ENCODE data around the gene SYN1.

The SYN1 gene

DNA sequence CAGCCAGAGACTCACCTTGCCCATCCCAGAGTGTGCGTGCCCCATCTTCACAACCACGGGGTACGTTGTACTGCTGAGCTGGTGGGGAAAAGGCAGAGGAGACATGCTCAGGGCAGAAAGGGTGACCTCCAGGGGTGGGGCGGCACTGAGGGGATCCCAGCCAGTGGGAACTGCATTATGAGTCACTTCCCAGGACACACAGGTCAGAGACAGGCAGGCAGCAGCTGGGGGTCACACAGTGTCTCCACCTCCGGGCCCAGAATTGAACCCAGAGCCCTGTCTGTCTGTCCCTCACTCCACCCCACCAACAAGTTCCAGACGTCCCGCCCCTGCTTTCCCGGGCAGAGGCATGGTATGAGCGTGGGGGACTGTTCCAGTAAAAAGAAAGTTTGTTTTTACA is 42.2 kb downstream of the SYN1 start:
- WGBS: 8% methylated on average over 2 of the region's 9 CpGs
- no peak overlapping the region for H4K91ac ChIP-seq (ENCODE audit: low read length)
- H3K4me2 ChIP-seq (ENCODE audit: low read length, poor library complexity, severe bottlenecking): no peak overlapping the region
- H2BK5ac ChIP-seq (ENCODE audit: low read depth, low read length, poor library complexity, severe bottlenecking): no peak overlapping the region
- H3K27me3 ChIP-seq (ENCODE audit: control insufficient read depth in 1 of 2, insufficient read depth in 1 of 2, low read length in 2 of 2): no peaks in the 10 kb centered on the region
- H3K4me3 ChIP-seq (ENCODE audit: insufficient read depth in 1 of 2, low read depth in 1 of 2, low read length in 2 of 2): no peak overlapping the region
- peaks cover 21% of the 10 kb centered on the region for H3K4me1 ChIP-seq (ENCODE audit: control insufficient read depth, insufficient read depth, low read depth, low read length)
- no peak overlapping the region for H3K23ac ChIP-seq (ENCODE audit: low read length in 2 of 2)
- peaks cover 2% of the 10 kb centered on the region for H3K9me3 ChIP-seq (ENCODE audit: control insufficient read depth, low read length)
- H2BK12ac ChIP-seq (ENCODE audit: low read length in 2 of 2): peak overlapping the region in 1 of 2 experiments; percentile 15
- H3K4ac ChIP-seq (ENCODE audit: low read depth in 1 of 2, low read length in 2 of 2): no peak overlapping the region
- no peak overlapping the region for H2BK120ac ChIP-seq (ENCODE audit: low read depth, low read length)
- H3K9ac ChIP-seq (ENCODE audit: low read length): no peak overlapping the region
- no peak overlapping the region for H2AFZ ChIP-seq (ENCODE audit: low read depth, low read length)
- peaks cover 1% of the 10 kb centered on the region for H3K79me1 ChIP-seq (replicated peaks; ENCODE audit: low read length, poor library complexity, severe bottlenecking)
- H3K36me3 ChIP-seq (ENCODE audit: control insufficient read depth in 1 of 2, insufficient read depth in 2 of 2, low read depth in 1 of 2, low read length in 2 of 2): no peaks in the 10 kb centered on the region
- DNase-seq: peak; percentile 54
- H2AK5ac ChIP-seq (ENCODE audit: low read length, severe bottlenecking): no peak overlapping the region
- no peak overlapping the region for H3K27ac ChIP-seq (ENCODE audit: low read length, poor library complexity, severe bottlenecking)
- H3K14ac ChIP-seq (ENCODE audit: low read length in 2 of 2): no peak overlapping the region
- H2BK15ac ChIP-seq (ENCODE audit: low read depth, poor library complexity, severe bottlenecking): peak overlapping the region; percentile 52
- no peak overlapping the region for H3K18ac ChIP-seq (ENCODE audit: low read depth in 1 of 2, low read length in 2 of 2)
- H4K8ac ChIP-seq (ENCODE audit: low read length): no peak overlapping the region

DNA sequence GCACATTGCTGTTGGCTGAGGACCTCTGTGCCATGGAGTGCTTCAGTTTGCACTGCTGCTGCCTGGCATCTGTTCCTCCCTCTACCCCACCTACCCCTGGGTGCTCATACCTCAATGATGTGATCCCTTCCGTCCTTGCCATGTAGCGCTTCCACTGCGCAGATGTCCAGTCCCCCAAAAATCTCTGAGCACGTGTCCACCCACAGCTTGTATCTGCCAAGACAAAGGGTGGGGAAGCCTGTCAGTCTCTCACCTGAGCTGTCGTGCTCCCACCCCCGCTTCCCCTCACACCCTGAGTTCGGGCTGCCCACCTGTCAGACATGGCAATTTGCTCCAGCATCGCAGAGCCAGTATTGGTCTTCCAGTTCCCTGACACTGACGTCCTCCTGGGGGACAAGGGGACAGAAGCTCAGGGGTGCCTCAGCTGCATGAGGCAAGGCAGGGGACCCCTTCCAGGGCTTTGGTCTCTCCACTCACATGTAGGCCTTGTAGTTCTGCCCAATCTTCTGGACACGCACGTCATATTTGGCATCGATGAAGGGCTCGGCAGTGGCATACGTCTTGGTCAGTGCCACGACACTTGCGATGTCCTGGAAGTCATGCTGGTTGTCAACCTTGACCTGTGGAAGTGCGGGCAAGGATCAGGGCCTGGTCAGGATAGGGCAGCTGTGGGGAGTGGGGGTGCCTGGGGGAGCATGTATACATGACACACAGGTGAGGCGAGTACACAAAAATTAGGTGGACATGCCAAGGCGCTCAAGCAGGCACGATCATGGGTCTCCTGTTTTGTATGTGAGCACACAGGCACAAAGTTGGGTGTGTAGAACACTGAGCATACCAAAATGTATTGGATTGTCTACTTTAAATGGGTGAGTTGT is 43.4 kb downstream of the SYN1 start:
- no peak overlapping the region for H2AK5ac ChIP-seq (ENCODE audit: low read length, severe bottlenecking)
- H3K9me3 ChIP-seq (ENCODE audit: control insufficient read depth, low read length): peaks cover 2% of the 10 kb centered on the region
- peaks cover 21% of the 10 kb centered on the region for H3K4me1 ChIP-seq (ENCODE audit: control insufficient read depth, insufficient read depth, low read depth, low read length)
- no peak overlapping the region for H3K4ac ChIP-seq (ENCODE audit: low read depth in 1 of 2, low read length in 2 of 2)
- H4K91ac ChIP-seq (ENCODE audit: low read length): no peak overlapping the region
- H2AFZ ChIP-seq (ENCODE audit: low read depth, low read length): no peak overlapping the region
- H3K27ac ChIP-seq (ENCODE audit: low read length, poor library complexity, severe bottlenecking): no peak overlapping the region
- no peak overlapping the region for H2BK120ac ChIP-seq (ENCODE audit: low read depth, low read length)
- H3K14ac ChIP-seq (ENCODE audit: low read length in 2 of 2): no peak overlapping the region
- H3K18ac ChIP-seq (ENCODE audit: low read depth in 1 of 2, low read length in 2 of 2): no peak overlapping the region
- no peak overlapping the region for H3K4me2 ChIP-seq (ENCODE audit: low read length, poor library complexity, severe bottlenecking)
- peaks cover 8% of the 10 kb centered on the region in 2 experiments for H3K36me3 ChIP-seq (ENCODE audit: control insufficient read depth in 1 of 2, insufficient read depth in 2 of 2, low read depth in 1 of 2, low read length in 2 of 2)
- H3K23ac ChIP-seq (ENCODE audit: low read length in 2 of 2): no peak overlapping the region
- no peaks in the 10 kb centered on the region for H3K27me3 ChIP-seq (ENCODE audit: control insufficient read depth in 1 of 2, insufficient read depth in 1 of 2, low read length in 2 of 2)
- no peak overlapping the region for H2BK5ac ChIP-seq (ENCODE audit: low read depth, low read length, poor library complexity, severe bottlenecking)
- DNase-seq: no peak
- H2BK15ac ChIP-seq (ENCODE audit: low read depth, poor library complexity, severe bottlenecking): no peak overlapping the region
- no peak overlapping the region for H3K4me3 ChIP-seq (ENCODE audit: insufficient read depth in 1 of 2, low read depth in 1 of 2, low read length in 2 of 2)
- no peak overlapping the region for H3K9ac ChIP-seq (ENCODE audit: low read length)
- H2BK12ac ChIP-seq (ENCODE audit: low read length in 2 of 2): peak overlapping the region in 1 of 2 experiments; percentile 73
- 98% methylated on average over 19 of the region's 20 CpGs for WGBS
- peaks cover 8% of the 10 kb centered on the region for H3K79me1 ChIP-seq (replicated peaks; ENCODE audit: low read length, poor library complexity, severe bottlenecking)
- H4K8ac ChIP-seq (ENCODE audit: low read length): no peak overlapping the region

DNA sequence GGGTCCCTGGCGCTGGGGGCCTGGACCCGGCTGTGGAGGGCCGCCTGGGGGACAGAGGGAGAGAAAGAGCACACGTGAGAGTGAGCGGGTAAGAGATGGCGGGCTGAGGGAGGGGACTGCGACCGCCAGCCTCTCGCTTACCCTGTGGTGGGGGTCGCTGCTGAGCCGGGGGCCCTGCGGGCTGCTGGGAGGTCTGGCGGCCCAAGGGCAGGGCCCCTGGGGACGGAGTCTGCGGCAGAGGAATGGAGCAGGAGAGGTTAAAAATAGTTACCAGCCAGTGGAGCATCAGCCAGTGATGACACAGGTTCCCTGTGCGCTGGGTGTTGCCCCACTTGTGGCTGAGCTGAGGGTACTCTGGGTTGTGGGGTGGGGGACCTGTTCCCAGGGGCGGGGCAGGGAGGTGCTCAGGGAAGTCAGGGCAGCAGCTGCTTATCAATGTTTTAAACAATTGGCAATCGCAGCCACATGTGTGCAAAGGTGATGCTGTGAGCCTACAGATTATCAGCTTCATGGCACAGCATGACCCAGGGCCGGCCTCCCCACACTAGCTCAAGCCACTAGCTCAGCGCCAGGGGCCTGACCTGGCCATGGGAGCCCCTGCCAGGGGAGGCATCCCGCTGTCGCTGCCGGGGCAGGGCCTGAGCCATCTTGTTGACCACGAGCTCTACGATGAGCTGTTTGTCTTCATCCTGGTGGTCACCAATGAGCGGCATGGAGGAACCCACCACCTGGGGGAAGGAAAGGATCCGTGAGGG is 44.9 kb downstream of the SYN1 start:
- H3K9ac ChIP-seq (ENCODE audit: low read length): no peak overlapping the region

More for the DNA sequence above, 44.9 kb downstream of the SYN1 start:
- H3K4ac ChIP-seq (ENCODE audit: low read depth in 1 of 2, low read length in 2 of 2): peak overlapping the region; percentile 83 to 94
- H3K14ac ChIP-seq (ENCODE audit: low read length in 2 of 2): peak overlapping the region in 1 of 2 experiments; percentile 35
- peaks cover 16 to 17% of the 10 kb centered on the region in 2 experiments for H3K36me3 ChIP-seq (ENCODE audit: control insufficient read depth in 1 of 2, insufficient read depth in 2 of 2, low read depth in 1 of 2, low read length in 2 of 2)
- no peak overlapping the region for H3K23ac ChIP-seq (ENCODE audit: low read length in 2 of 2)
- peak; percentile 48 for DNase-seq
- H2BK12ac ChIP-seq (ENCODE audit: low read length in 2 of 2): peak overlapping the region in 1 of 2 experiments; percentile 88
- H3K27ac ChIP-seq (ENCODE audit: low read length, poor library complexity, severe bottlenecking): no peak overlapping the region
- H2BK15ac ChIP-seq (ENCODE audit: low read depth, poor library complexity, severe bottlenecking): peak overlapping the region; percentile 98
- H2AK5ac ChIP-seq (ENCODE audit: low read length, severe bottlenecking): no peak overlapping the region
- H4K91ac ChIP-seq (ENCODE audit: low read length): peak overlapping the region; percentile 95
- WGBS: 38% methylated on average over 25 of the region's 27 CpGs
- no peak overlapping the region for H2BK5ac ChIP-seq (ENCODE audit: low read depth, low read length, poor library complexity, severe bottlenecking)
- H3K27me3 ChIP-seq (ENCODE audit: control insufficient read depth in 1 of 2, insufficient read depth in 1 of 2, low read length in 2 of 2): no peaks in the 10 kb centered on the region
- peak overlapping the region; percentile 98 for H4K8ac ChIP-seq (ENCODE audit: low read length)
- peaks cover 11% of the 10 kb centered on the region for H3K79me1 ChIP-seq (replicated peaks; ENCODE audit: low read length, poor library complexity, severe bottlenecking)
- peak overlapping the region; percentile 87 to 92 for H3K18ac ChIP-seq (ENCODE audit: low read depth in 1 of 2, low read length in 2 of 2)
- H3K4me2 ChIP-seq (ENCODE audit: low read length, poor library complexity, severe bottlenecking): peak overlapping the region; percentile 65
- peak overlapping the region in 1 of 2 experiments; percentile 58 for H3K4me3 ChIP-seq (ENCODE audit: insufficient read depth in 1 of 2, low read depth in 1 of 2, low read length in 2 of 2)
- H3K9me3 ChIP-seq (ENCODE audit: control insufficient read depth, low read length): peaks cover 2% of the 10 kb centered on the region
- peak overlapping the region; percentile 39 for H2AFZ ChIP-seq (ENCODE audit: low read depth, low read length)
- H3K4me1 ChIP-seq (ENCODE audit: control insufficient read depth, insufficient read depth, low read depth, low read length): peaks cover 20% of the 10 kb centered on the region
- peak overlapping the region; percentile 94 for H2BK120ac ChIP-seq (ENCODE audit: low read depth, low read length)

All from mesenchymal stem cell (in vitro differentiated cells and primary cell).